Measurements from ENCODE around the gene GPR27.

The GPR27 gene

GRCh38 chr3:71718072-71718471 lies 35.6 kb upstream of the GPR27 start:
- Histone ChIP-seq H3K9me2 (replicated peaks; ENCODE audit: insufficient read depth, low read length) (no peaks in the 10 kb centered on the region), H3K36me3 (ENCODE audit: low read length) (no peaks in the 10 kb centered on the region), H3K79me2 (ENCODE audit: insufficient read depth, low read length) (no peaks in the 10 kb centered on the region), H3K27ac (ENCODE audit: low read depth, low read length) (no peak overlapping the region), H3K4me2 (ENCODE audit: low read depth, low read length, poor library complexity, severe bottlenecking) (no peak overlapping the region), H3K9ac (ENCODE audit: low read length) (no peak overlapping the region), H3K27me3 (ENCODE audit: low read length) (no peaks in the 10 kb centered on the region), H3K4me3 (ENCODE audit: insufficient read depth, low read length, poor library complexity, severe bottlenecking) (no peak overlapping the region), H3K9me3 (ENCODE audit: insufficient read depth, low read length) (no peaks in the 10 kb centered on the region), H2AFZ (ENCODE audit: low read depth, low read length, severe bottlenecking) (no peak overlapping the region), H3F3A (ENCODE audit: insufficient read depth) (no peaks in the 10 kb centered on the region), H4K20me1 (ENCODE audit: low read depth, low read length) (no peaks in the 10 kb centered on the region)
- no peak for TF ChIP-seq EZH2phosphoT487 (conservative IDR thresholded peaks at IDR 0.05; ENCODE audit: low read length)
- TF ChIP-seq CTCF (IDR thresholded peaks at IDR 0.05; ENCODE audit: insufficient read depth, low read length, poor library complexity, severe bottlenecking) = no peak

GRCh38 chr3:71721002-71721401 lies 32.7 kb upstream of the GPR27 start:
- no peaks in the 10 kb centered on the region for H4K20me1 ChIP-seq (ENCODE audit: low read depth, low read length)
- no peaks in the 10 kb centered on the region for H3K36me3 ChIP-seq (ENCODE audit: low read length)
- TF ChIP-seq EZH2phosphoT487 (conservative IDR thresholded peaks at IDR 0.05; ENCODE audit: low read length) = no peak
- TF ChIP-seq CTCF (IDR thresholded peaks at IDR 0.05; ENCODE audit: insufficient read depth, low read length, poor library complexity, severe bottlenecking) = no peak
- no peak overlapping the region for H3K4me3 ChIP-seq (ENCODE audit: insufficient read depth, low read length, poor library complexity, severe bottlenecking)
- H3F3A ChIP-seq (ENCODE audit: insufficient read depth) = no peaks in the 10 kb centered on the region
- H2AFZ ChIP-seq (ENCODE audit: low read depth, low read length, severe bottlenecking) = no peak overlapping the region
- no peak overlapping the region for H3K27ac ChIP-seq (ENCODE audit: low read depth, low read length)
- no peak overlapping the region for H3K9ac ChIP-seq (ENCODE audit: low read length)
- H3K9me3 ChIP-seq (ENCODE audit: insufficient read depth, low read length) = no peaks in the 10 kb centered on the region
- H3K79me2 ChIP-seq (ENCODE audit: insufficient read depth, low read length) = no peaks in the 10 kb centered on the region
- H3K27me3 ChIP-seq (ENCODE audit: low read length) = no peaks in the 10 kb centered on the region
- H3K4me2 ChIP-seq (ENCODE audit: low read depth, low read length, poor library complexity, severe bottlenecking) = no peak overlapping the region
- no peaks in the 10 kb centered on the region for H3K9me2 ChIP-seq (replicated peaks; ENCODE audit: insufficient read depth, low read length)

- TF ChIP-seq CTCF (IDR thresholded peaks at IDR 0.05; ENCODE audit: insufficient read depth, low read length, poor library complexity, severe bottlenecking) (no peak), EZH2phosphoT487 (conservative IDR thresholded peaks at IDR 0.05; ENCODE audit: low read length) (no peak)
- H3K9me3 ChIP-seq (ENCODE audit: insufficient read depth, low read length) = no peaks in the 10 kb centered on the region
Measured at GRCh38 chr3:71721651-71722157, 32.0 kb upstream of the GPR27 start.

More at GRCh38 chr3:71721651-71722157, 32.0 kb upstream of the GPR27 start:
- Histone ChIP-seq H3K4me3 (ENCODE audit: insufficient read depth, low read length, poor library complexity, severe bottlenecking) (no peak overlapping the region), H3K27ac (ENCODE audit: low read depth, low read length) (no peak overlapping the region), H3K9ac (ENCODE audit: low read length) (no peak overlapping the region), H3F3A (ENCODE audit: insufficient read depth) (no peaks in the 10 kb centered on the region), H3K4me2 (ENCODE audit: low read depth, low read length, poor library complexity, severe bottlenecking) (no peak overlapping the region), H3K36me3 (ENCODE audit: low read length) (no peaks in the 10 kb centered on the region), H3K79me2 (ENCODE audit: insufficient read depth, low read length) (no peaks in the 10 kb centered on the region), H3K27me3 (ENCODE audit: low read length) (no peaks in the 10 kb centered on the region), H2AFZ (ENCODE audit: low read depth, low read length, severe bottlenecking) (no peak overlapping the region), H3K9me2 (replicated peaks; ENCODE audit: insufficient read depth, low read length) (no peaks in the 10 kb centered on the region), H4K20me1 (ENCODE audit: low read depth, low read length) (no peaks in the 10 kb centered on the region)

All from SU-DHL-6 (cell line).